SK-N-SH treated with all-trans-retinoic acid at 6 μM for 48 hours (cell line): Measurements from ENCODE around the gene TECPR1.

Experiments
- ARNTL ChIP-seq: fragments of 450-650 bp; formaldehyde crosslinking; IDR thresholded peaks from 2 replicates; pipeline ENCODE4 v1.5.0; 2020; ENCODE audit warnings: low read depth, mild to moderate bottlenecking, moderate library complexity, borderline replicate concordance
- BACH2 ChIP-seq: fragments of 250-450 bp; sonication (Bioruptor Pico); IDR thresholded peaks from 2 replicates; pipeline ENCODE4 v1.9.0; 2021; ENCODE audit warnings: mild to moderate bottlenecking, borderline replicate concordance
- CREB5 ChIP-seq: fragments of 250-450 bp; sonication (Bioruptor Pico); IDR thresholded peaks from 2 replicates; pipeline ENCODE4 v1.5.1; 2020; ENCODE audit warnings: low read depth, mild to moderate bottlenecking, moderate library complexity
- ESRRG ChIP-seq: fragments of 250-450 bp; sonication (Bioruptor Pico); IDR thresholded peaks from 2 replicates; pipeline ENCODE4 v1.6.1; 2021; ENCODE audit warnings: mild to moderate bottlenecking
- RARB ChIP-seq: fragments of 250-450 bp; sonication (Bioruptor Pico); IDR thresholded peaks from 2 replicates; pipeline ENCODE4 v1.8.0; 2021; ENCODE audit warnings: mild to moderate bottlenecking, moderate library complexity
- SNAI2 ChIP-seq: fragments of 250-450 bp; sonication (Bioruptor Pico); IDR thresholded peaks from 2 replicates; pipeline ENCODE4 v1.5.0; 2020; ENCODE audit warnings: mild to moderate bottlenecking, moderate library complexity
- TCF4 ChIP-seq: fragments of 250-450 bp; sonication (Bioruptor Pico); IDR thresholded peaks from 2 replicates; pipeline ENCODE4 v1.8.0; 2021; ENCODE audit warnings: mild to moderate bottlenecking, moderate library complexity, borderline replicate concordance
- TOX ChIP-seq: fragments of 250-450 bp; sonication (Bioruptor Pico); IDR thresholded peaks from 2 replicates; pipeline ENCODE4 v1.8.0; 2021; ENCODE audit warnings: mild to moderate bottlenecking, moderate library complexity, borderline replicate concordance
- ZC3H10 ChIP-seq: fragments of 250-450 bp; sonication (Bioruptor Pico); IDR thresholded peaks from 2 replicates; pipeline ENCODE4 v1.5.1; 2021; ENCODE audit warnings: mild to moderate bottlenecking, moderate library complexity
- ZFP30 ChIP-seq: fragments of 450-650 bp; formaldehyde crosslinking; IDR thresholded peaks from 2 replicates; pipeline ENCODE4 v1.5.0; 2022; ENCODE audit warnings: mild to moderate bottlenecking, moderate library complexity
- TF ChIP-seq, protein P1 (sequence below): fragments of 250-450 bp; sonication (Bioruptor Pico); IDR thresholded peaks from 2 replicates; pipeline ENCODE4 v1.8.0; 2020; ENCODE audit warnings: mild to moderate bottlenecking, moderate library complexity, borderline replicate concordance

- no peak for TF ChIP-seq TCF4 (CRISPR knock-in tag)
- no peak for TF ChIP-seq SNAI2 (CRISPR knock-in tag)
- TF ChIP-seq ESRRG (CRISPR knock-in tag), result no peak
- no peak for TF ChIP-seq RARB
- TF ChIP-seq CREB5 (CRISPR knock-in tag), result no peak
- TF ChIP-seq TOX (CRISPR knock-in tag), result no peak
- TF ChIP-seq ZFP30 (CRISPR knock-in tag), result no peak
- no peak for TF ChIP-seq ARNTL
- TF ChIP-seq, protein P1, sequence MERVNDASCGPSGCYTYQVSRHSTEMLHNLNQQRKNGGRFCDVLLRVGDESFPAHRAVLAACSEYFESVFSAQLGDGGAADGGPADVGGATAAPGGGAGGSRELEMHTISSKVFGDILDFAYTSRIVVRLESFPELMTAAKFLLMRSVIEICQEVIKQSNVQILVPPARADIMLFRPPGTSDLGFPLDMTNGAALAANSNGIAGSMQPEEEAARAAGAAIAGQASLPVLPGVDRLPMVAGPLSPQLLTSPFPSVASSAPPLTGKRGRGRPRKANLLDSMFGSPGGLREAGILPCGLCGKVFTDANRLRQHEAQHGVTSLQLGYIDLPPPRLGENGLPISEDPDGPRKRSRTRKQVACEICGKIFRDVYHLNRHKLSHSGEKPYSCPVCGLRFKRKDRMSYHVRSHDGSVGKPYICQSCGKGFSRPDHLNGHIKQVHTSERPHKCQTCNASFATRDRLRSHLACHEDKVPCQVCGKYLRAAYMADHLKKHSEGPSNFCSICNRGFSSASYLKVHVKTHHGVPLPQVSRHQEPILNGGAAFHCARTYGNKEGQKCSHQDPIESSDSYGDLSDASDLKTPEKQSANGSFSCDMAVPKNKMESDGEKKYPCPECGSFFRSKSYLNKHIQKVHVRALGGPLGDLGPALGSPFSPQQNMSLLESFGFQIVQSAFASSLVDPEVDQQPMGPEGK (CRISPR knock-in tag), result no peak
- TF ChIP-seq BACH2 (CRISPR knock-in tag), result no peak
- no peak for TF ChIP-seq ZC3H10
Measured at GRCh38 chr7:98281757-98282606, 29.9 kb upstream of the TECPR1 start.
